ENCODE measurements around the gene KCNMB2. TPM values are rescaled to one million over a fixed set of nuclear protein-coding genes. Genes with fewer than 3 reads are reported as not detected.

Gene KCNMB2
- total RNA-seq, 3 donors from 2014 or later = 0.19 to 1.3 TPM; not detected in 1

- H3K4me3 ChIP-seq = no peak overlapping the region
- H3K9me3 ChIP-seq = no peaks in the 10 kb centered on the region
- DNase-seq (no peak), ATAC-seq (no peak)
- H3K4me1 ChIP-seq (ENCODE audit: low read depth) = no peaks in the 10 kb centered on the region
- TF ChIP-seq, protein P1, sequence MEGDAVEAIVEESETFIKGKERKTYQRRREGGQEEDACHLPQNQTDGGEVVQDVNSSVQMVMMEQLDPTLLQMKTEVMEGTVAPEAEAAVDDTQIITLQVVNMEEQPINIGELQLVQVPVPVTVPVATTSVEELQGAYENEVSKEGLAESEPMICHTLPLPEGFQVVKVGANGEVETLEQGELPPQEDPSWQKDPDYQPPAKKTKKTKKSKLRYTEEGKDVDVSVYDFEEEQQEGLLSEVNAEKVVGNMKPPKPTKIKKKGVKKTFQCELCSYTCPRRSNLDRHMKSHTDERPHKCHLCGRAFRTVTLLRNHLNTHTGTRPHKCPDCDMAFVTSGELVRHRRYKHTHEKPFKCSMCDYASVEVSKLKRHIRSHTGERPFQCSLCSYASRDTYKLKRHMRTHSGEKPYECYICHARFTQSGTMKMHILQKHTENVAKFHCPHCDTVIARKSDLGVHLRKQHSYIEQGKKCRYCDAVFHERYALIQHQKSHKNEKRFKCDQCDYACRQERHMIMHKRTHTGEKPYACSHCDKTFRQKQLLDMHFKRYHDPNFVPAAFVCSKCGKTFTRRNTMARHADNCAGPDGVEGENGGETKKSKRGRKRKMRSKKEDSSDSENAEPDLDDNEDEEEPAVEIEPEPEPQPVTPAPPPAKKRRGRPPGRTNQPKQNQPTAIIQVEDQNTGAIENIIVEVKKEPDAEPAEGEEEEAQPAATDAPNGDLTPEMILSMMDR (IDR thresholded peaks at IDR 0.05) = no peak
- no peaks in the 10 kb centered on the region for H3K36me3 ChIP-seq (ENCODE audit: low read depth)
- intact Hi-C loops (cut with DNase I, micrococcal nuclease) = no loop called here
Measured at GRCh38 chr3:178551916-178552321, 15.7 kb downstream of the KCNMB2 start.

- no peak for ATAC-seq
Measured at GRCh38 chr3:178558637-178559036, 22.4 kb downstream of the KCNMB2 start.

DNA sequence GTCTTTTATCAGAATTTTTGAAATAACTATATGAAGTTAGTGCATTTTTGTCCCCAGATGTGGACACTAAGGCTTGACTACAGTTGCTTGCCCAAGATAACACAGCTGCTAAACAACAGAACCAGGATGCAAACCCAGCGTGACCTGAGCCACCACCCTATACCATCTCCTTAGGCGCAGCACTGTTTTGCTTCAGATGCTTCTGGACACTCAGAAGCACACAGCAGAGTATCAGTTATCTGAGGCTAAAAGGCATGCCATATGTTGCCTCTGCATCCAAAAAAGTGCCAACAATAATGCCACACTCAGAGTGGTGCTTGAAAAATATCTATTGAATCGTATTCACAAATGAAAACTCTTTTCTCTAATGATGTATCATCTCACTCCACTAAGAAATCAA is 24.5 kb downstream of the KCNMB2 start:
- Histone ChIP-seq H3K36me3 (ENCODE audit: low read depth) (no peaks in the 10 kb centered on the region), H3K9me3 (no peaks in the 10 kb centered on the region), H3K4me1 (ENCODE audit: low read depth) (no peaks in the 10 kb centered on the region), H3K4me3 (no peak overlapping the region)
- intact Hi-C loops (cut with DNase I, micrococcal nuclease) = no loop called here
- ATAC-seq (no peak), DNase-seq (no peak)
- TF ChIP-seq, protein P1 (IDR thresholded peaks at IDR 0.05) = no peak

More at GRCh38 chr3:178558637-178559036, 22.4 kb downstream of the KCNMB2 start:
- Histone ChIP-seq H3K4me1 (ENCODE audit: low read depth) (no peaks in the 10 kb centered on the region), H3K4me3 (no peak overlapping the region), H3K36me3 (ENCODE audit: low read depth) (no peaks in the 10 kb centered on the region), H3K9me3 (no peaks in the 10 kb centered on the region)
- intact Hi-C loops (cut with DNase I, micrococcal nuclease) = no loop called here
- no peak for DNase-seq
- TF ChIP-seq, protein P1 (IDR thresholded peaks at IDR 0.05) = no peak

- Histone ChIP-seq H3K9me3 (no peaks in the 10 kb centered on the region), H3K4me1 (ENCODE audit: low read depth) (no peaks in the 10 kb centered on the region), H3K36me3 (ENCODE audit: low read depth) (no peaks in the 10 kb centered on the region), H3K4me3 (no peak overlapping the region)
- TF ChIP-seq, protein P1 (IDR thresholded peaks at IDR 0.05) = no peak
- ATAC-seq (no peak), DNase-seq (no peak)
- intact Hi-C loops (cut with DNase I, micrococcal nuclease) = no loop called here
Measured at GRCh38 chr3:178561239-178561638, 25.0 kb downstream of the KCNMB2 start.

DNA sequence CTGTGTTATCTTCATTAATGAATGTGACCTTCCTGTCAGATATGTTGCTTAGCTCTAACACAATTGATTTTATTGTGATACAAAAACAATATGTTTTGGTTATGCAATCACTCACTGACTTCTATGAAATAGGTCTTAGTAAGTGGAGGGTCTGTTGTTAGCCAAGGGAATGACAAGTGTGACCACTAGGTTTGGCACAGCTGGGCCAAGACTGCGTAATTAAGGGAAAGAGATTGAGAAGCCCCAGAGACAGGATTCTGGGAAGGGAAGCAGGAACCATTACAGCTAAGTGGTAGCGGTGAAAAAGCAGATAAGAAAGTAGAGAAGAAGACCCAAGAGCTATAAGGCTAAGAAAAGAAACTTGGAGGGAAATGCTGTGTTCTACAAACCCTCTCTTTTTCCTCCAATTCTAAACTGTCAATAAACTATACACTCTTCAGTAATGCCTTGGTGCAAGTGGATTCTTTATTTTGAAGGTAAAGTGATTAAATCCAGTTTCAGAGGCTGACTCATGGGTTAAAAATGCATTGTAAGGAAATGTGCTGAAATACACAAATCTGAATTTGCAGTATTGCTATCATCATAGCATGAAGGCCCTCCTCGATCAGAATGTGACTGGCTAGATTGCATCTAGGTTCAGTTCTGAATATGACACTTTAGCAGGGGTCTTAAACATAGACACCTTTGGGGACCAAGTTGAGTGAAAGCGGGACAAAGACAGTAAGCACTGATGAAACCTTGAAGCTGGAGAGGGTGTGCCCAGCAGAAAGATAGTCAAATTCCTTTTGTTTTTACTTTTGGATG is 26.1 kb downstream of the KCNMB2 start:
- H3K36me3 ChIP-seq (ENCODE audit: low read depth) = no peaks in the 10 kb centered on the region
- TF ChIP-seq, protein P1 (IDR thresholded peaks at IDR 0.05) = no peak
- no peaks in the 10 kb centered on the region for H3K4me1 ChIP-seq (ENCODE audit: low read depth)
- DNase-seq (no peak), ATAC-seq (no peak)
- intact Hi-C loops (cut with DNase I, micrococcal nuclease) = no loop called here
- H3K9me3 ChIP-seq = no peaks in the 10 kb centered on the region
- no peak overlapping the region for H3K4me3 ChIP-seq
